D721Med (cell line): Measurements from ENCODE around the gene OR11H6.
"Not testable (repeated sequence)": the region's sequence is repeated elsewhere in the genome, so short reads cannot be mapped to it uniquely, and the experiment has no call there.

Source experiments
- DNase-seq: peaks from one replicate; pipeline ENCODE4 v3.0.0; 2011; ENCODE audit warnings: low spot score; ENCODE audit not compliant: insufficient read length
- FAIRE-seq: peaks from 2 replicates; lab custom pipeline; 2011; peaks lifted over from hg19 to GRCh38; lab: Jason Lieb, UNC
- TF ChIP-seq, protein P1 (sequence below): IDR thresholded peaks from 2 replicates; pipeline ENCODE4 v1.5.1; 2012; ENCODE audit warnings: mild to moderate bottlenecking, control low read depth; ENCODE audit not compliant: insufficient read depth; ENCODE audit errors: missing control alignments

OR11H6 gene

DNA sequence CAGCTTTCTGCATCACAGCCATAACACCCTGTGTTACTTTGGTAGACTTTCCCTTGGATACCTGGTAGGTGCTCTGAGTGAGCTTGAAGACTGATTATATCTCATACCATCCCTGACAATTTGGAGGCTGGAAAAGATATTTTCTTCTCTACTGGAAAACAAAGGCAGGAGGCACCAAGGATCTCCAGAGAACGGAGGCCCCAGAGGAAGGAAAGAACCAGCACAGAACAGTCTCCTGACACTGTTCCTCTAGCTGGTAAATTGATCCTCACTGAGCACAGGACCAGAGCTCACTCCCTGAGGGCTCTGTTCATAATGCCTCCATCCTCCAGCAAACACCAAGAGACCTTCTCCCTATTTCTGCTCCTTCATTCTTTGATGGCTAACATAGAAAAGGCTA is 32.9 kb upstream of the OR11H6 start, which contains the start of gene OR11G2:
OR11G2 (plus strand) TSS at position 301 of the 400 bp plus-strand sequence. CDS start 6,542 bp downstream, outside the sequence.
- DNase-seq (no peak), FAIRE-seq (no peak)
- TF ChIP-seq, protein P1, sequence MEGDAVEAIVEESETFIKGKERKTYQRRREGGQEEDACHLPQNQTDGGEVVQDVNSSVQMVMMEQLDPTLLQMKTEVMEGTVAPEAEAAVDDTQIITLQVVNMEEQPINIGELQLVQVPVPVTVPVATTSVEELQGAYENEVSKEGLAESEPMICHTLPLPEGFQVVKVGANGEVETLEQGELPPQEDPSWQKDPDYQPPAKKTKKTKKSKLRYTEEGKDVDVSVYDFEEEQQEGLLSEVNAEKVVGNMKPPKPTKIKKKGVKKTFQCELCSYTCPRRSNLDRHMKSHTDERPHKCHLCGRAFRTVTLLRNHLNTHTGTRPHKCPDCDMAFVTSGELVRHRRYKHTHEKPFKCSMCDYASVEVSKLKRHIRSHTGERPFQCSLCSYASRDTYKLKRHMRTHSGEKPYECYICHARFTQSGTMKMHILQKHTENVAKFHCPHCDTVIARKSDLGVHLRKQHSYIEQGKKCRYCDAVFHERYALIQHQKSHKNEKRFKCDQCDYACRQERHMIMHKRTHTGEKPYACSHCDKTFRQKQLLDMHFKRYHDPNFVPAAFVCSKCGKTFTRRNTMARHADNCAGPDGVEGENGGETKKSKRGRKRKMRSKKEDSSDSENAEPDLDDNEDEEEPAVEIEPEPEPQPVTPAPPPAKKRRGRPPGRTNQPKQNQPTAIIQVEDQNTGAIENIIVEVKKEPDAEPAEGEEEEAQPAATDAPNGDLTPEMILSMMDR: no peak

DNA sequence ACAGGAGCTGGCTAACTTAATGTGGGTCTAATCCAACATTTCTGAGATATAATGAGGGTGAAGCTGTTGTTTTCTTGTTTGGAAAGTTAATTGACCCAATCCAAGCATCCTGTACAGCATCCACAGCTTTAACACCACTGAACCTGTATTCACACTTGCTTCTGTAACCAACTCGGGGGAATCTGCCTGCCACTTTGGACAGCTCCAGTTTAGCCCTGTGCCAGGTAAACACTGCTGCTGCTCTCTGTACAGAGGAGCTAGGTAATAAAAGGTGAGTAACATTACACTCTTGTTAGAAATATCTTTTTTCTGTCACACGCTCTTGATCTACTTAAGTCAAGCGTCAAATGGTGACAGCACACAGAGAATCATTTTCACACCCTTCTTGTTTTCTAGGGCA is 32.1 kb upstream of the OR11H6 start:
- no peak for DNase-seq
- TF ChIP-seq, protein P1: no peak
- no peak for FAIRE-seq

DNA sequence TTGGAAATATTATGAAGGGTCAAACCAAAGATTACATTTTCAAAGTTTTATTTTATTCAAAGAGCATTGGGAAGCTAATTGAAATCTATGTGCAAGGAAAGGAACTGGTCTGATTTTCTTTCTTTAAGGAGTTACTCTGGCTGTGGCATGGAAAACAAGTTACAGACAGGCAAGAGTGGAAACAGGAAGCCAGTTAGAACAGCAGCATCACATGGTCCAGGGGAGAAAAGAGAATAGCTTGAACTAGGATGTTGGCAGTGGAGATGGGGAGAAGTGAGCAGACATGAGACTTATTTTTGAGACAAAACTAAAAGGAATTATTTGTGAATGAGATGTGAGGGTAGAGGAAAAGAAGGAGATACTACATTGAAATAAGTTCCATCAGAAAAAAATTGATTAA is 29.4 kb upstream of the OR11H6 start:
- TF ChIP-seq, protein P1: no peak
- DNase-seq (no peak), FAIRE-seq (no peak)

DNA sequence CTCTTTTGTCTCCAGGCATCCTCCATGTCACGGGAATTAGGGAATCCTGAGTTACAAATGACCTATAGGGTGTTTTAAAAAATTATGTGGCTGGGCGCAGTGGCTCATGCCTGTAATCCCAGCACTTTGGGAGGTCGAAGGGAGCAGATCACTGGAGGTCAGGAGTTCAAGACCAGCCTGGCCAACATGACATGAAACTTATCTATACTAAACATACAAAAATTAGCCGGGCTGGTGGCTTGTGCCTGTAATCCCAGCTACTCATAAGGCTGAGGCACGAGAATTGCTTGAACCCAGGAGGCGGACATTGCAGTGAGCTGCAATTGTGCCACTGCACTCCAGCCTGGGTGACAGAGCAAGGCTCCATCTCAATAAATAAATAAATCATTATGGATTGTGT is 28.3 kb upstream of the OR11H6 start:
- DNase-seq, FAIRE-seq: not testable (repeated sequence)

DNA sequence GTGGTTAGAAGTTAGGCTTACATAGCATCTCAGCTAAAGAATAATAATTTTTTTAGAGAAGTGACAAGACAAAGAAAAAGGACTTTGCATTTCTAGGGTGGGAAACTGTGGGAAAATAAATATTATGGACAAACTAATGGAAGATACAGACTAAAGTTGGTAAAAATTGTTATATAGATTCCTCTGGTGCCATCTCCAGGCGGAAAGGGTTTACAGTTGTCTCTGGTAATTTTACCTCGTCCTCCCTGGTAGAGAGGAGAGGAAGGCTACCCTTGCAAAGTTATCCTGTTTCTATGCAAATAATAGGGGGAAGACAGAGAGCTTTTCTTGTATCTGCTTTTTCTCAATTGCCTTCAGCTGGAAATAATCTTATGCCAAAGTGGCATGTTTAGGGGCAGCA is 27.6 kb upstream of the OR11H6 start:
- FAIRE-seq: no peak

DNA sequence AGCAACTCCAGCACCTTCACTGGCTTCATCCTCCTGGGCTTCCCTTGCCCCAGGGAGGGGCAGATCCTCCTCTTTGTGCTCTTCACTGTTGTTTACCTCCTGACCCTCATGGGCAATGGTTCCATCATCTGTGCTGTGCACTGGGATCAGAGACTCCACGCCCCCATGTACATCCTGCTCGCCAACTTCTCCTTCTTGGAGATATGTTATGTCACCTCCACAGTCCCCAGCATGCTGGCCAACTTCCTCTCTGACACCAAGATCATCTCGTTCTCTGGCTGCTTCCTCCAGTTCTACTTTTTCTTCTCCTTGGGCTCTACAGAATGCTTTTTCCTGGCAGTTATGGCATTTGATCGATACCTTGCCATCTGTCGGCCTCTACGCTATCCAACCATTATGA is 26.1 kb upstream of the OR11H6 start:
- no peak for FAIRE-seq
- no peak for DNase-seq
- TF ChIP-seq, protein P1: no peak

More for the DNA sequence above, 27.6 kb upstream of the OR11H6 start:
- DNase-seq: no peak
- TF ChIP-seq, protein P1: no peak

DNA sequence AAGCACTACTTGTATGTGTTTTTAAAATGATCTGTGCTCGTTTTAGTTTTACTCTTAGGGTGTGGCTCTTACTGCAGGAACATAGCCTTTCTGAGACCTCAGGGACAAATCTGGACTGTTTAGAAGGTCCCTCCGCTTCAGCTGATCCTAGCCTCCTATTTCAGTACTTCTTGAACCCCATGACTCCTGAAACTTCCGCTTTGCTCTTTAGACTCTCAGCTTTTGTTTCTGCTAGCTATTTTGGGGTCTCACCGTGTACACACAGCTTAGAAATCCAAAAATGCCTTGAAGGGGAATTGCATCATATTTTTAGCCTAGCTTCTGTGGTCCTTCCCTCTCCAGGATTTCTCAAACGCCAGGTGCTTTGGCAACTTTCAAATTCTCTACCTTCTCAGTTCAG is 24.5 kb upstream of the OR11H6 start:
- TF ChIP-seq, protein P1: no peak
- FAIRE-seq: no peak
- DNase-seq: no peak

DNA sequence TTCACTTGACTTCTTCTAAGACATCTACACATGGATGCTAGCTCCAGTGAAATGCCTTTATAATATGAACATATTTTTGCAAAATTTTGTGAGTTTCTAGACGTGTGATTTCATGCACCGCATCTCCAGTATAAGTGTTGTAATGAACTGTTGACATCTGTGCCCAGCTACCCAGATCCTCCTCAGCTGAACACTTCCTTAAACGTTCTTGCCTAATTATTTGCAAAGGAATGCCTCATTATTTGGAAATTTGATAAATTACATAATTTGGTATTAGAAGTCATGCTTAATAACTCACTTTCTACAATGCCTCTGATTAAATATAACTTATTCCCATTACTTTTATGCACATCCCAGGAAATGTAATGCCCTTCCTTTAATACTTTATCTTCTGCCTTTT is 18.8 kb upstream of the OR11H6 start:
- TF ChIP-seq, protein P1: no peak
- DNase-seq: no peak
- no peak for FAIRE-seq
